Activated naive CD4-positive, alpha-beta T cell treated with anti-CD3 and anti-CD28 coated beads, Interleukin-2, amount 50 U/mL, for 24 hours (primary cell): ENCODE measurements around the gene APOBEC3H.

Source experiments
- H3K27ac Mint-ChIP-seq: one replicate; pipeline ENCODE4 v1.8.0; 2021; ENCODE audit warnings: mild to moderate bottlenecking, mixed read lengths
- H3K27me3 Mint-ChIP-seq: one replicate; pipeline ENCODE4 v1.8.0; 2021; ENCODE audit warnings: mixed read lengths
- H3K36me3 Mint-ChIP-seq: one replicate; pipeline ENCODE4 v1.8.0; 2021; ENCODE audit warnings: mixed read lengths
- H3K4me1 Mint-ChIP-seq: one replicate; pipeline ENCODE4 v1.8.0; 2021; ENCODE audit warnings: mixed read lengths
- H3K4me3 Mint-ChIP-seq: one replicate; pipeline ENCODE4 v1.8.0; 2021; ENCODE audit warnings: mild to moderate bottlenecking, mixed read lengths
- H3K9me3 Mint-ChIP-seq: one replicate; pipeline ENCODE4 v1.8.0; 2021; ENCODE audit warnings: mixed read lengths

Gene APOBEC3H

GRCh38 chr22:39092111-39092862 is 4.8 kb upstream of the APOBEC3H start:
- Mint-ChIP-seq H3K36me3 (no peaks in the 10 kb centered on the region), H3K4me1 (peaks cover 84% of the 10 kb centered on the region), H3K4me3 (peak overlapping the region; percentile 30), H3K9me3 (no peaks in the 10 kb centered on the region), H3K27me3 (no peaks in the 10 kb centered on the region), H3K27ac (peak overlapping the region; percentile 90)

DNA sequence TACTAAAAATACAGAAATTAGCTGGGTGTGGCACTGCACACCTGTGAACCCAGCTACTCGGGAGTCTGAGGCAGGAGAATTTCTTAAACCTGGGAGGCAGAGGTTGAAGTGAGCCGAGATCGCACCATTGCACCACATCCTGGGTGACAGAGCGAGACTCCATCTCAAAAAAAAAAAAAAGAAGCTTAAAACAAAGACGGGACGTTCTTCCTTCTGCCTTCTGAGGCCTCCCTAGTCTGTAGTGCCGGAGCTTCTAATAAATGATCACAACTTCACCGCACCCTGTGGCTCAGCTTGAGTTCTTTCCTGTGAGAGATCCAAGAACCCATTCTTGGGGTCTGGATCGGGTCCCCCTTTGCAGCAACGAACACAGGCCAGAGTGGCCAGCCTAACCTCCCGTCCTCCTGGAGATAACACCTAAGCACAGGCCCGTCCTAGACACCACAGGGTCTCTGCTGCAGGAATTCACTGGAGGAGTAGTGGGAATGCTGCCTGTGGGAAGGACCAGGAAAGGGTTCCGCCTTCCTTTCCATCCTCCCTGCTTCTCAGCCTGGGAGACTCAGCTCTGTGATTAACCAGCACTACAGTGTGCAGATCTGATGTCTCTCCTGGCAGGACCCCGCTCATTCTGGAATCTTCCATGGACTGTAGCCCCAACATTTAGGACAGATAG is 2.2 kb upstream of the APOBEC3H start:
- Mint-ChIP-seq H3K36me3 (no peaks in the 10 kb centered on the region), H3K9me3 (no peaks in the 10 kb centered on the region), H3K27me3 (no peaks in the 10 kb centered on the region), H3K4me1 (peaks cover 86% of the 10 kb centered on the region), H3K27ac (peak overlapping the region; percentile 62), H3K4me3 (peak overlapping the region; percentile 27)

DNA sequence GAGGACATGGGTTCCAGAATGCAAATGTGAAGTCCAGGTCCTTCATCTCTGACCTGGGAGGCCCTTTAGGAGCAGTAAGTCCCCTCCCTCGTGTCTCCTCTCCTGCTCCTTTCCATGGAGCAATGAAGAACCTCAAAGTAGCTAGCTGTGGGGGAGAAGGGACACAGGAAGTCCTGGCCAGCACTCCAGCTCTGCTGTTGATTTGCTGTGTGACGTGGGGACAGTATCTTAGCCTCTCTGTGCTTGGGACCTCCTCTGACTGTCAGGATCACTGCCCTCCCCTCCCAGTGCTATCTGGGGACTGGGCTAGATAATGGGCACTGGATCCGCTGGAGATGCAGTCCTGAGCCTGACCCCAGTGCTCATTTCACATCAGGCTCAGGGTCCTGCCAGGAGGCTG is 1.1 kb upstream of the APOBEC3H start:
- H3K4me3 Mint-ChIP-seq = no peak overlapping the region
- no peaks in the 10 kb centered on the region for H3K27me3 Mint-ChIP-seq
- peaks cover 82% of the 10 kb centered on the region for H3K4me1 Mint-ChIP-seq

DNA sequence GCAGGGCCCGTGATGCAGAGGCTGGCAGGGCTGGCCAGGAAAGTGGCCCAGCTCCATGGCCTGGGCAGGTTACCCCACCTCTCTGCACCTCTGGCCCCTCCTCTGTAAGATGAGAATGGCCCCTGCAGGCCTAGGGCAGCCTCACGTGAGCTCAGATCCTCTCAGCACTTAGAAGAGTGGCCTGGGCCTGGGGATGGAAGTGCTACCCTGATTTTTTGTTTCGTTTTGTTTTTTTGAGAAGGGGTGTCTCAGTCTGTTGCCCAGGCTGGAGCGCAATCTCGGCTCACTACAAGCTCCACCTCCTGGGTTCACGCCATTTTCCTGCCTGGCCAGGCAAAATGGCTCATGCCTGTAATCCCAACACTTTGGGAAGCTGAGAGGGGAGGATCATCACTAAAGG is 982 bp downstream of the APOBEC3H start:
- H3K27me3 Mint-ChIP-seq = no peaks in the 10 kb centered on the region
- H3K36me3 Mint-ChIP-seq = no peaks in the 10 kb centered on the region
- H3K4me3 Mint-ChIP-seq = no peak overlapping the region
- H3K4me1 Mint-ChIP-seq = peaks cover 62% of the 10 kb centered on the region
- H3K9me3 Mint-ChIP-seq = no peaks in the 10 kb centered on the region
- H3K27ac Mint-ChIP-seq = no peak overlapping the region

More for the DNA sequence above, 1.1 kb upstream of the APOBEC3H start:
- H3K36me3 Mint-ChIP-seq = no peaks in the 10 kb centered on the region
- H3K9me3 Mint-ChIP-seq = no peaks in the 10 kb centered on the region
- no peak overlapping the region for H3K27ac Mint-ChIP-seq

- no peak overlapping the region for H3K4me3 Mint-ChIP-seq
- H3K27ac Mint-ChIP-seq = no peak overlapping the region
- peaks cover 60% of the 10 kb centered on the region for H3K4me1 Mint-ChIP-seq
- no peaks in the 10 kb centered on the region for H3K36me3 Mint-ChIP-seq
- H3K27me3 Mint-ChIP-seq = no peaks in the 10 kb centered on the region
- no peaks in the 10 kb centered on the region for H3K9me3 Mint-ChIP-seq
These were observed 1.5 kb downstream of the APOBEC3H start for GRCh38 chr22:39098576-39098975.

GRCh38 chr22:39101226-39101625 is 4.2 kb downstream of the APOBEC3H start:
- H3K27ac Mint-ChIP-seq = peak overlapping the region; percentile 80
- no peaks in the 10 kb centered on the region for H3K27me3 Mint-ChIP-seq
- no peaks in the 10 kb centered on the region for H3K36me3 Mint-ChIP-seq
- H3K4me3 Mint-ChIP-seq = no peak overlapping the region
- no peaks in the 10 kb centered on the region for H3K9me3 Mint-ChIP-seq
- H3K4me1 Mint-ChIP-seq = peaks cover 39% of the 10 kb centered on the region

DNA sequence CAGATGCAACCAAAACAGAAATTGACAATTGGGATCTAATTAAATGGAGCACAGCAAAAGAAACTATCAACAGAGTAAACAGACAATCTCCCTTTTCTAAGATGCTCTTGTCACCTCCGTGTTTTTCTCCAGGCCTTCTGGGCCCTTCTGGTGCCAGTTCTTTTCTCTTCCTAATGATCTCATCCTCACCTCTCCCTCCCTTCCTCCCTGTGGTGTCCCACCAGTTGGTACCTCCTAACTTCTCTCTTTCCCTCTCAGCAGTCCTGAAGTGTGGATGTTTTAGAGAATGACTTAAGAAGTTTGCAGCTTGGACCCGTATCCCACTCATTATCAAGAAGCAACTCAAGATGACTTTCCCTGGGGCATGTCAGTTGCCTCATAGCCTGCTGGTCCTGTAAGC is 6.4 kb downstream of the APOBEC3H start:
- Mint-ChIP-seq H3K4me1 (peaks cover 21% of the 10 kb centered on the region), H3K9me3 (no peaks in the 10 kb centered on the region)

GRCh38 chr22:39106326-39106725 is 9.3 kb downstream of the APOBEC3H start:
- Mint-ChIP-seq H3K27me3 (no peaks in the 10 kb centered on the region), H3K27ac (no peak overlapping the region), H3K4me1 (peaks cover 6% of the 10 kb centered on the region), H3K9me3 (no peaks in the 10 kb centered on the region), H3K4me3 (no peak overlapping the region), H3K36me3 (no peaks in the 10 kb centered on the region)

More for the DNA sequence above, 6.4 kb downstream of the APOBEC3H start:
- no peak overlapping the region for H3K27ac Mint-ChIP-seq
- no peak overlapping the region for H3K4me3 Mint-ChIP-seq
- no peaks in the 10 kb centered on the region for H3K27me3 Mint-ChIP-seq
- H3K36me3 Mint-ChIP-seq = no peaks in the 10 kb centered on the region

DNA sequence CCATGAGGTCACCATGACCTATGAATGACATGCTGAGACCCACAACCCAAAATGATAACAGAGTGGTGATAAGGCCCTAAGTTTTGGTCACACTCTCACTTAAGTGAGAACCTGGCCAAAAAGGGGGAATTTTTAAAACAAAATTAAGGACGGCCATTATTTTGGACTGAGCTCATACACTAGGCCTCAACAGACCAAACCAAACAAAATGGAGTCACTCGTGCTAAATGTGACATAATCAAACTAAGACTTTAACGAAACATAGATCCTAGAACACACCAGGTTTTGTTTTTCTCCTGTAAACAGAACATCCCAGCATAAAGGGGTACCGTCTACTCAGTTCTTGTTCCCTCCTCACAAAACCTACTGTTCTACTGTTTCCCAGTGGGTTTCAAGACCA is 11.4 kb downstream of the APOBEC3H start:
- H3K9me3 Mint-ChIP-seq = no peaks in the 10 kb centered on the region
- no peak overlapping the region for H3K27ac Mint-ChIP-seq

GRCh38 chr22:39109361-39109760 is 12.3 kb downstream of the APOBEC3H start:
- no peaks in the 10 kb centered on the region for H3K36me3 Mint-ChIP-seq
- H3K9me3 Mint-ChIP-seq = no peaks in the 10 kb centered on the region
- peak overlapping the region; percentile 31 for H3K27ac Mint-ChIP-seq
- no peak overlapping the region for H3K4me3 Mint-ChIP-seq
- H3K27me3 Mint-ChIP-seq = no peaks in the 10 kb centered on the region
- peaks cover 6% of the 10 kb centered on the region for H3K4me1 Mint-ChIP-seq

More for the DNA sequence above, 11.4 kb downstream of the APOBEC3H start:
- H3K4me3 Mint-ChIP-seq = no peak overlapping the region
- H3K27me3 Mint-ChIP-seq = no peaks in the 10 kb centered on the region
- H3K36me3 Mint-ChIP-seq = no peaks in the 10 kb centered on the region
- peaks cover 6% of the 10 kb centered on the region for H3K4me1 Mint-ChIP-seq

DNA sequence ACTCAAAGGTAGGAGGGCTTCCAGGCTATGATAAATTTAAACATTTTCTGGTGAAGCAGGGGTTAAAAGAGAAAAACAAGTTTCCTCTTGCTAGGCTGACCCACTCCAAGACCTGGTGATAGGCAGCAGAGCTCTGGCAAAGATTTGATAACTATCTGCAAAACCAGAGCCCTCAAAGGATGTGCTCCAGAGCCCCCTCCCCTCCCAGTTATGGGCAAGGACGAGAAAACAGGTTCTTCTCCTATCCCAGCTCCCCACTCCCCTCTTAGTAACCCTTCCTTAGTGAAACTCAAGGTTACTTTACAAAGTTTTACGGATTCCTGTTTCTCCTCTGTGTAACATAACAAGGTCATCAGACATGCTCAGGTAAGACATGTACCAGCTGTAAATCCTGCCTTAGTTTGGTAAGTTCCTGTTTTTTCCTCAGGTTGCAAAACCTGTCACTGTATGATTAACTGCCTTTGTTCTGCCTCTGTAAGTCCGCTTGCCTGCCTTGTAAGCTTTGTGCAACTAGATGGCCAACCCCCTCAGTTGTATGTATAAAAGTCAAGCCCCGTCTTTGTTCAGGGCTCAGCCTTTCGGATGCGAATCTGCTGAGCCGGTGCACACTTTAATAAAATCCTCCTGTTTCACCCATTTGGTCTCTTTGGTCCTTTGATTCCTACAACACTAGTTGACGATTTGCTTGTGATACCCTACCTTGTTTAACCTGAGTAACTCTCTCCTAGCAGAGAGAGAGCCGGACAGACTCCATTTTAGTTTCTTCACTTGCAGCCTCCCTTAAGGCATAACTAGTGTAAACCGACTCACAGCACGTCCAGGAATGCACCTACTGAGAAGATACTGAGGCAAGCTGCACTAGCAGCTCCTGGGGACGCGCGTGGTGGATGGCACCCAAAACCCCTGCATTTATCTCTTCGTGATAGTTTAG is 13.9 kb downstream of the APOBEC3H start:
- Mint-ChIP-seq H3K9me3 (no peaks in the 10 kb centered on the region), H3K36me3 (no peaks in the 10 kb centered on the region), H3K27me3 (no peaks in the 10 kb centered on the region), H3K4me1 (peaks cover 12% of the 10 kb centered on the region), H3K27ac (no peak overlapping the region), H3K4me3 (no peak overlapping the region)

DNA sequence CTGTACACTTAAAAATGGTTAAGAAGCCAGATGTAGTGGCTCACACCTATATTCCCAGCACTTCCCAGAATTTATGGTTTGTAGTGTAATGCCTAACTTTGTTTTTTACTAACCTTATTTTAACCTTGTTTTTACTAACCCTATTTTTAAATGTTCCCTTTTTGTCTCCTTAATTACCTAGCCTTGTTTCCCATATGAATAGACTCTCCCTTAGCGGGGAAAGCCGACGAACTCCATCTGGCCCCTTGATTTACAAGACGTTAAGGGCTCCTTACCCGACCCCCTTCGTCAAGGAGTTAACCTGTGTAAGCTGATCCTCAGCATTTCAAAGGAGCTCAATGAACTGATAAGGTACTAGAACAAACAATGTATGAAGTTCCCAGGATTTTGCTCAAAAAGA is 17.1 kb downstream of the APOBEC3H start:
- H3K4me3 Mint-ChIP-seq = no peak overlapping the region
- no peaks in the 10 kb centered on the region for H3K36me3 Mint-ChIP-seq
- no peaks in the 10 kb centered on the region for H3K27me3 Mint-ChIP-seq
- no peak overlapping the region for H3K27ac Mint-ChIP-seq
- no peaks in the 10 kb centered on the region for H3K9me3 Mint-ChIP-seq
- peaks cover 33% of the 10 kb centered on the region for H3K4me1 Mint-ChIP-seq

- Mint-ChIP-seq H3K4me3 (no peak overlapping the region), H3K27me3 (no peaks in the 10 kb centered on the region), H3K27ac (peak overlapping the region; percentile 48), H3K36me3 (no peaks in the 10 kb centered on the region), H3K9me3 (no peaks in the 10 kb centered on the region), H3K4me1 (peaks cover 33% of the 10 kb centered on the region)
These were observed 18.5 kb downstream of the APOBEC3H start for GRCh38 chr22:39115570-39115969.

DNA sequence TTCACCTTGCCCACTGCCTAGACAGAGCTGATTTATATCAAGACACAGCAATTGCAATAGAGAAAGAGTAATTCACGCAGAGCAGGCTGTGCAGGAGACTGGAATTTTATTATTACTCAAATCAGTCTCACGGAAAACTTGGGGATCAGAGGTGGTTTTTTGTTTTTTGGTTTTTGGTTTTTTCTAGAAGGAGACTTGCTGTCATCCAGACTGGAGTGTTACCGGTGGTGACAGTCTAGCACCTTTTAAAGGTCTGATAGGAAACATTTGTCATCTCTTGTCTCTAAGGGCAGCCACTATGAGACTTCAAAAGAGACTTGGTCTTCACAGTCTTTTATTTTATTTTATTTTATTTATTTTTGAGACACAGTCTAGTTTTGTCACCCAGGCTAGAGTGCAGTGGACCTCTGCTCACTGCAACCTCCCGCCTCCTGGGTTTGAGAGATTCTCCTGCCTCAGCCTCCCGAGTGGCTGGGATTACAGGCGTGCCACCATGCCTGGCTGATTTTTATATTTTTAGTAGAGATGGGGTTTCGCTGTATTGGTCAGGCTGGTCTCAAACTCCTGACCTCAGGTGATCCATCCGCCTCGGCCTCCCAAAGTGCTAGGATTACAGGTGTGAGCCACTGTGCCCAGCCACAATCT is 19.1 kb downstream of the APOBEC3H start:
- Mint-ChIP-seq H3K27ac (peak overlapping the region; percentile 84), H3K36me3 (no peaks in the 10 kb centered on the region), H3K27me3 (no peaks in the 10 kb centered on the region), H3K9me3 (no peaks in the 10 kb centered on the region), H3K4me1 (peaks cover 30% of the 10 kb centered on the region), H3K4me3 (no peak overlapping the region)

DNA sequence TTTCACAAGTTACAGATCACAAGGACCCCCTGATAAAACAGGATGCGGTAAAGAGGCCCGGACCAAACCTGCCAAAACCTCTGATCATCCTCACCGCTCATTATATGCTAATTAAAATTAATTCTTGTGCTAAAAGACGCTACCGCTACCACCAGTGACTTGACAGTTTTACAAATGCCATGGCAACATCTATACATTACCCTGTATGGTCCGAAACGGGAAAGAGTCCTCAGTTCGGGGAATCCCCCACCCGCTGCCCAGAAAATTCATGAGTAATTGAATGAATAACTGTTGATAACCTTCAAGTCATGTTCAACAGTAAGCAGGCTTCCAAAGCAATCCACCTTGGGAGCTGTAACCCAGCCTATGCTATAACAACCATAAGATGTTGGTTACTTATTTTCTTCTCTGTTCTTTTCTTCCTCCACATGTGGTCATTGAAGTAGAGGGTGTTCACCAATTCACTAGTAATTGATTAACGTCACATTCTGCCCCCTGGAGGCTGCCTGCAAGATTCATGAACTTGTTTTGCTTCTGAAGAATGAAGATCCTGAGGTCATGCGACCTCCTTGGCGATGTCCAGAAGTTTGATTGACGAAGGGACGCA is 20.6 kb downstream of the APOBEC3H start:
- H3K27me3 Mint-ChIP-seq = no peaks in the 10 kb centered on the region
- H3K36me3 Mint-ChIP-seq = no peaks in the 10 kb centered on the region
- peak overlapping the region; percentile 58 for H3K4me3 Mint-ChIP-seq
- peak overlapping the region; percentile 89 for H3K27ac Mint-ChIP-seq
- H3K9me3 Mint-ChIP-seq = no peaks in the 10 kb centered on the region
- H3K4me1 Mint-ChIP-seq = peaks cover 38% of the 10 kb centered on the region
